Endodermal cell (in vitro differentiated cells): ENCODE results near the gene CYP4F11. TPM values are rescaled to one million over a fixed set of nuclear protein-coding genes. Genes with fewer than 3 reads are reported as not detected.

ENCODE experiments used
- DNase-seq: peaks from one replicate; pipeline ENCODE4 v3.0.0-alpha.2; 2017
- H3K27ac ChIP-seq: 2 replicates; pipeline ENCODE4 v1.5.1; 2013; ENCODE audit warnings: mild to moderate bottlenecking, low read depth, low read length, moderate library complexity
- H3K27me3 ChIP-seq: 2 replicates; pipeline ENCODE4 v1.6.1; 2013; ENCODE audit warnings: mild to moderate bottlenecking, low read length, moderate library complexity; ENCODE audit not compliant: insufficient read depth, control insufficient read depth, poor library complexity, severe bottlenecking
- H3K36me3 ChIP-seq: 2 replicates; pipeline ENCODE4 v1.7.0; 2013; ENCODE audit warnings: mild to moderate bottlenecking, low read length, moderate library complexity; ENCODE audit not compliant: control insufficient read depth, insufficient read depth
- H3K4me1 ChIP-seq: one replicate; pipeline ENCODE4 v1.7.0; 2013; ENCODE audit warnings: low read length; ENCODE audit not compliant: control insufficient read depth, insufficient read depth
- H3K4me3 ChIP-seq: 2 replicates; pipeline ENCODE4 v1.5.1; 2013; ENCODE audit warnings: mild to moderate bottlenecking, low read length, moderate library complexity
- H3K9ac ChIP-seq: 2 replicates; pipeline ENCODE4 v1.6.1; 2013; ENCODE audit warnings: mild to moderate bottlenecking, low read length, moderate library complexity; ENCODE audit not compliant: poor library complexity, severe bottlenecking; ENCODE audit errors: extremely low read depth
- H3K9me3 ChIP-seq: 2 replicates; pipeline ENCODE4 v1.6.1; 2013; ENCODE audit warnings: mild to moderate bottlenecking, low read length, moderate library complexity; ENCODE audit not compliant: control insufficient read depth
- H3K27ac Mint-ChIP-seq: 2 replicates; pipeline ENCODE4 v1.8.0; 2020; ENCODE audit warnings: mixed read lengths
- H3K27me3 Mint-ChIP-seq: 2 replicates; pipeline ENCODE4 v1.8.0; 2021; ENCODE audit warnings: mild to moderate bottlenecking, mixed read lengths; ENCODE audit not compliant: insufficient read depth
- H3K36me3 Mint-ChIP-seq: 2 replicates; pipeline ENCODE4 v1.8.0; 2020; ENCODE audit warnings: low read depth, mixed read lengths
- H3K4me1 Mint-ChIP-seq: 2 replicates; pipeline ENCODE4 v1.8.0; 2020; ENCODE audit warnings: mixed read lengths
- H3K4me3 Mint-ChIP-seq: 2 replicates; pipeline ENCODE4 v1.8.0; 2020; ENCODE audit warnings: mild to moderate bottlenecking, moderate library complexity, mixed read lengths
- H3K9me3 Mint-ChIP-seq: 2 replicates; pipeline ENCODE4 v1.8.0; 2020; ENCODE audit warnings: mild to moderate bottlenecking, mixed read lengths
- WGBS, 2 experiments: methylation state at CpG; one replicate each; pipeline versions ENCODE4 v1.1.5 to v1.1.7; 2013; ENCODE audit warnings: missing lambda C conversion rate in 2 of 2, mixed read lengths in 1 of 2; ENCODE audit not compliant: insufficient coverage in 1 of 2, insufficient read length in 1 of 2; 5-methylcytosine and 5-hydroxymethylcytosine counted together
- total RNA-seq, 2 donors: library from RNA; stranded (reverse); fragmentation: NEBNext Ultra II Directional in 1 of 2; extraction: Animal tissue kit (Norgen Biotek cat#: 25700) in 1 of 2; gene quantifications; 2 replicates in 1 of 2; 3 replicates in 1 of 2; pipeline ENCODE4 v1.2.1, GENCODE V29; 2021
- TF ChIP-seq, protein P1 (sequence below): fragments of 200-600 bp; sonication (generic); conservative IDR thresholded peaks from 2 replicates; pipeline ENCODE4 v1.5.0; 2021; ENCODE audit warnings: antibody characterized with exemption, mild to moderate bottlenecking

CYP4F11 gene
- total RNA-seq, 2 donors from 2014 or later: not detected

DNA sequence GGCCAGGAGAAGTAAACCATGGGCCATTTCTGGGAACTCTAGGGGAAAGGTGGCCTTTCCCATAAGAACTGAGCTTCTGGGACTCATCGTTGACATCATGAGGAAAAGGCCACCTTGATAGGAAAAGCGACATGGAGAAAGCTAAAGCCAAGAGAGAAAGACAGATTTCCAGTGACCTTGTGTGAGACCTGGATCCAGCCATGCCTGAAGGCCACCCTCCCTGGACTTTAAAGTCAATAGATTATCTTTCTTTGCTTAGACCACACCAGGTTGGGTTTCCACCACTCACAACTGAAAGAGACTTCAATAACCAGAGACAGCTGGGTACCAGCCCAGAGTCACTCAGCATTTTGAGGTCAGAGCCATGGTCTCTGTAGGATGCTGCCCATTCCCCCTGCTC lies 40.0 kb downstream of the CYP4F11 start:
- H3K4me3 Mint-ChIP-seq: no peak overlapping the region
- 60 to 67% methylated on average over 2 of the region's 2 CpGs for WGBS, 2 experiments
- no peaks in the 10 kb centered on the region for H3K9me3 Mint-ChIP-seq

DNA sequence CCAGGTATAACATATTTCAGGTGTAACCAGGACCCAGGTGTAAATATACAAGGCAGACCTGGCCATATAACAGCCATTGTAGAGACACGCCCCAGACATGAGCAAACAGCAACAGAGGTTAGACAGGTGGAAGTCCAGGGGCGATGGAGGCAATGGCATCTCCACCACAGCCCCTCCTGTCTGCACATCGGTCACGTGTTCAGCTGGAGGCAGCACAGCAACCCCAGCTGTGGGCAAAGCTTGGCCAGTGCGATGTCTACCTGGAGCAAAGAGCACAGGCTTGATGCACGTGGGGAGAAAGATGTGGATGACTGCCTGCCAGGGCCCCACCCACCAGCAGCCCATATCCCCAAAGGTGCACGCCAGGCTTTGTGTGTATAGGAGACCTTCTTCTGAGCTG lies 40.9 kb downstream of the CYP4F11 start:
- Mint-ChIP-seq H3K27me3 (no peaks in the 10 kb centered on the region), H3K9me3 (no peaks in the 10 kb centered on the region), H3K36me3 (no peaks in the 10 kb centered on the region), H3K27ac (no peak overlapping the region), H3K4me1 (no peaks in the 10 kb centered on the region), H3K4me3 (no peak overlapping the region)
- TF ChIP-seq, protein P1, sequence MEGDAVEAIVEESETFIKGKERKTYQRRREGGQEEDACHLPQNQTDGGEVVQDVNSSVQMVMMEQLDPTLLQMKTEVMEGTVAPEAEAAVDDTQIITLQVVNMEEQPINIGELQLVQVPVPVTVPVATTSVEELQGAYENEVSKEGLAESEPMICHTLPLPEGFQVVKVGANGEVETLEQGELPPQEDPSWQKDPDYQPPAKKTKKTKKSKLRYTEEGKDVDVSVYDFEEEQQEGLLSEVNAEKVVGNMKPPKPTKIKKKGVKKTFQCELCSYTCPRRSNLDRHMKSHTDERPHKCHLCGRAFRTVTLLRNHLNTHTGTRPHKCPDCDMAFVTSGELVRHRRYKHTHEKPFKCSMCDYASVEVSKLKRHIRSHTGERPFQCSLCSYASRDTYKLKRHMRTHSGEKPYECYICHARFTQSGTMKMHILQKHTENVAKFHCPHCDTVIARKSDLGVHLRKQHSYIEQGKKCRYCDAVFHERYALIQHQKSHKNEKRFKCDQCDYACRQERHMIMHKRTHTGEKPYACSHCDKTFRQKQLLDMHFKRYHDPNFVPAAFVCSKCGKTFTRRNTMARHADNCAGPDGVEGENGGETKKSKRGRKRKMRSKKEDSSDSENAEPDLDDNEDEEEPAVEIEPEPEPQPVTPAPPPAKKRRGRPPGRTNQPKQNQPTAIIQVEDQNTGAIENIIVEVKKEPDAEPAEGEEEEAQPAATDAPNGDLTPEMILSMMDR: no peak
- no peaks in the 10 kb centered on the region for H3K27me3 ChIP-seq
- no peak overlapping the region for H3K27ac ChIP-seq
- H3K9me3 ChIP-seq: peaks cover 69% of the 10 kb centered on the region
- no peak overlapping the region for H3K4me3 ChIP-seq
- WGBS, 2 experiments: 50 to 56% methylated on average over 2 to 7 of the region's 7 CpGs
- no peaks in the 10 kb centered on the region for H3K36me3 ChIP-seq
- DNase-seq: no peak
- H3K9ac ChIP-seq: no peak overlapping the region
- no peaks in the 10 kb centered on the region for H3K4me1 ChIP-seq

More for the DNA sequence above, 40.0 kb downstream of the CYP4F11 start:
- H3K36me3 ChIP-seq: no peaks in the 10 kb centered on the region
- H3K27ac Mint-ChIP-seq: no peak overlapping the region
- TF ChIP-seq, protein P1: no peak
- no peaks in the 10 kb centered on the region for H3K4me1 Mint-ChIP-seq
- no peak overlapping the region for H3K27ac ChIP-seq
- no peak overlapping the region for H3K9ac ChIP-seq
- no peak for DNase-seq
- H3K9me3 ChIP-seq: peaks cover 67% of the 10 kb centered on the region
- H3K4me3 ChIP-seq: no peak overlapping the region
- H3K4me1 ChIP-seq: no peaks in the 10 kb centered on the region
- no peaks in the 10 kb centered on the region for H3K36me3 Mint-ChIP-seq
- no peaks in the 10 kb centered on the region for H3K27me3 Mint-ChIP-seq
- no peaks in the 10 kb centered on the region for H3K27me3 ChIP-seq

DNA sequence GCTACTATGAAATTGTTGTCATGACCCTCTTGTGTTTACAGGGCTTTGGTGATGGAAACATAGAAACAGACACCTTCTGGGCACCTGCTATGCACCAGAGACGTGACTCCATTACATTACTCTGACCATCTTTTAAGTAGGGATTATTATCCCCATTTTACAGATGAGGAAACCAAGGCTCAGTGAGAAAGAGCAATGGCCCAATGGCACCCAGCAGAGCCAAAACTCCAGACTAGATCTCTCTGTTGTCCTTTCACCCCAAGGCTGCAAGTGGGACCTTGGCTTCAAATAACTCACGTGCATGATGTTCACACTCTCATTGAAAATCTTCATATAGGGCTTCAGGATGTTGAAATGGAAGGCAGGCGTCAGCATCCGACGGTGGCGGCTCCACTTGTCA lies 42.3 kb downstream of the CYP4F11 start:
- no peaks in the 10 kb centered on the region for H3K4me1 ChIP-seq

More for the DNA sequence above, 42.3 kb downstream of the CYP4F11 start:
- Mint-ChIP-seq H3K9me3 (no peaks in the 10 kb centered on the region), H3K36me3 (no peaks in the 10 kb centered on the region), H3K27me3 (no peaks in the 10 kb centered on the region), H3K27ac (no peak overlapping the region), H3K4me1 (no peaks in the 10 kb centered on the region), H3K4me3 (no peak overlapping the region)
- H3K4me3 ChIP-seq: no peak overlapping the region
- H3K27ac ChIP-seq: no peak overlapping the region
- TF ChIP-seq, protein P1: no peak
- H3K36me3 ChIP-seq: no peaks in the 10 kb centered on the region
- no peak overlapping the region for H3K9ac ChIP-seq
- DNase-seq: no peak
- H3K9me3 ChIP-seq: peaks cover 83% of the 10 kb centered on the region
- 64% methylated on average over 6 of the region's 6 CpGs; no CpG with 5 or more reads in 1 of the 2 experiments for WGBS, 2 experiments
- H3K27me3 ChIP-seq: no peaks in the 10 kb centered on the region
